Glomerular endothelial cell (primary cell): ENCODE results near the gene TTC28. TPM values are rescaled to one million over a fixed set of nuclear protein-coding genes. Genes with fewer than 3 reads are reported as not detected.
"Not testable (repeated sequence)": the region's sequence is repeated elsewhere in the genome, so short reads cannot be mapped to it uniquely, and the experiment has no call there.

Experiments
- DNase-seq: peaks from one replicate; pipeline ENCODE4 v3.0.0-alpha.2; 2011; ENCODE audit warnings: low read depth, low spot score; ENCODE audit errors: extremely low read depth
- total RNA-seq: library from RNA; depleted of rRNA; stranded (reverse); fragments of >200 nt; gene quantifications from 2 replicates; pipeline ENCODE4 v1.2.3, GENCODE V29; 2015

The TTC28 gene
- total RNA-seq, 1 donor from 2014 or later = 66.5 TPM

GRCh38 chr22:28171115-28171514, 508.5 kb downstream of the TTC28 start:
- DNase-seq = no peak

GRCh38 chr22:28169314-28169713, 510.3 kb downstream of the TTC28 start:
- not testable (repeated sequence) for DNase-seq

DNA sequence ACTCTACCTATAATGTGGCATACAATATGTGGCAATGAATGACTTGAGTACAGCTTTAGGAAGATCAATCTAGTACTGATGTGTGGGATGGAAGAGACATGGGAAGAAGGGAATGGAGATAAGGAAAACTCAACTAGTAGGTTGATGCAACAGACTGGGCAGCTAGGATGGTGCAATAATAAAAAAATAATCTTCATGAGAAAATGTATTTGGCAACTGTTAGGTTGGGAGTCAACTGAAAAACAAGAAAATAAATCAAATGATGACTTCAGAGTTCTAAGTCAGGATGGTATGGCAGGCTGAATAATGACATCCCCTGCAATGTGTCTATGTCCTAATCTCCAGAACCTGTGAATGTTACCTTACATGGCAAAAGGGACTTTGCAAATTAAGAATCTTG, 523.8 kb downstream of the TTC28 start:
- no peak for DNase-seq

DNA sequence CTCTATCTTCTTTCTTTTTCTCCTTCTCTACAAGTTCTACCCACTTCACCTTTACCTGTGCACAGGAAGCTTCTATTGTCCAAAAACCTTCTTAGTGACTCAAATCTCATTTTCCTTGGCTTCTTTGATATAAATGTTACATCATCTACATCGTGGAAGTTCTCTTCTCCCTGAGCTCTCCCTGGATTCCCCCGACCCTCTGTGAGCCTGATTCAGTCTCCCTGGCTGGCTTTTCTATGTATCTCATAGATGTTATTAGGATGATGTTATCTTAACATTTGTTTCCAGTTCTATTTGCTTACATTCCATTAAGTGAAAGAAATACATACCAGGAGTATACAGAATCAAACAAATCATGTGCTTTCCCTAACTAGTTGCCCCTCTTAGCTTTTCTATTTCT, 524.8 kb downstream of the TTC28 start:
- no peak for DNase-seq

- DNase-seq = no peak
These were observed 528.4 kb downstream of the TTC28 start for GRCh38 chr22:28151151-28151816.

- no peak for DNase-seq
These were observed 530.7 kb downstream of the TTC28 start for GRCh38 chr22:28148816-28149465.

- no peak for DNase-seq
These were observed 532.2 kb downstream of the TTC28 start for GRCh38 chr22:28147401-28147800.

DNA sequence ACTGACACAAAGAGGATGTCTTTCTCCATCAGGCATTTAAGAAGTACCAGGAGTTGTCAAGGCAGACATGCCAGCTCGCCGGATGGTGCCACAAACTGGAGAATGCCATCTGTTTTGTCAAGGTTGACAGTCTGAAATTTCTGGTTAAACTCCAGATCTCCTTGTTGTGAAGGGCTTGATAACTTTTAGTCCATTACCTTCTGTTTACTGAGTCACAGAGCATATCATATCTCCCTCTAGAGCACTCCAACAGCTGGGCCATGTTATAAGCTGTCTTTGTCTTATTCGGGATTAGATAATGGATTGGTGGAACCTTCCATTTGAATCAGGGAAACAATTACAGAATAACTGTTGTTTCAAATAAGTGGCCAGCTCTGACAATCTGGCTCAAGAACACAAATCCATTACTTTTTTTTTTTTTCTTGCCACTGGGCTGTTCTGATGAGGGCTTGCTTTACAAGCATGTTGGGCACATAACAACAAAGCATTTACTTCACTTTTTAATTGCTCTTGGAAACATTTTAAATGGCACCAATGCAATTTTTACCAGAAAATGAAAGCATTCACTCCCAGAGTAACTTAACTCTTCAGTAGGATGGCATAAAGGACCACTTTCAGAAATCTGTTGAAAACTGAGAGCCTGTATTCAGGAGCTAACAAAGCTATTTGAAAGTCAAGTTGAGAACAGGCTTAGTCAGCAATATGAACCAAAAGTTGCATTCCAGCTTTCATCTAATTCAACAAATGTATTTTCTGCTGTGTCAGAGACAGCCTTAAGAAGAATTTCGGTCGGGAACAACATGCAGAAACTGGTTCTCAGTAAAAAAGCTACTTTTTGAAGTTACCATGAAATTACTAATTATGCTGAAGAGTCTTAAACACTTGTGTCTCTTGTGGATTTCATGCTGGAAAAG, 533.0 kb downstream of the TTC28 start:
- no peak for DNase-seq

DNA sequence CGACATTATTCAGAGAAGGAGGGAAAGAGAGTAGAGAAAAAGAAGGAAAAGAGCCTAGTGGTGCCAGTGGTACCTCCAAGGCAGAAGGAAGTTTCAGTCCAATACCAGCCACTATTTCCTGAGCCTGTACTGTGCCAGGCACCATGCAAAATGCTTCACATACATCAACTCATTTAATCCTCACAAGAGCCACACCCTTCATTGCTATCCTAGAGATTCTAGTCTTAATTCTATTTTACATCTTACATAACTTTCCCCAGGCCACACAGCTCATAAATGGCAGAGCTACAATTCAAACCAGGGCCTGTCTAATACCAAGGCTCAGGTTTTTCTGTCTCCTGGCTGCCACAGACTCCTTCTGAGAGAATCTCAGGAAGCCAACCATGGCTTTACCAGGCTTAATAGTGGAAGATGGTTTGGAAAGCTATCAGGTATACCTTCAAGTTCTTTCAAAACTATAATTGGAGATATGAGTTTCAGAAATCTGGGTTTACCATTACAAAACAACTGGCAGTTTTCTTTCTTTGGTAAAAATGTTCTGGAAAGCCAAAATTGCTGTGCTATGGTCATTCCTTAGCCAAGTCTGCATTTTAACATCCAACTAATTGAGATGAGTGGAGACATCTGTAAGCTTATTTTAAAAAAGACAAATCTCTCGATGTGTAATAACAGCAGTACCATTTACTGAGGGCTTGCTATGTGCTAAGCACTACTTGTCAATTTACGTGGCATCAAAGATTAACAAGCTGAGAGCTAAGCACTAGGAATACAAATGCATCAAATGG, 535.5 kb downstream of the TTC28 start:
- no peak for DNase-seq

GRCh38 chr22:28143241-28143865, 536.3 kb downstream of the TTC28 start:
- DNase-seq = no peak

GRCh38 chr22:28142361-28142961, 537.2 kb downstream of the TTC28 start:
- DNase-seq = no peak

DNA sequence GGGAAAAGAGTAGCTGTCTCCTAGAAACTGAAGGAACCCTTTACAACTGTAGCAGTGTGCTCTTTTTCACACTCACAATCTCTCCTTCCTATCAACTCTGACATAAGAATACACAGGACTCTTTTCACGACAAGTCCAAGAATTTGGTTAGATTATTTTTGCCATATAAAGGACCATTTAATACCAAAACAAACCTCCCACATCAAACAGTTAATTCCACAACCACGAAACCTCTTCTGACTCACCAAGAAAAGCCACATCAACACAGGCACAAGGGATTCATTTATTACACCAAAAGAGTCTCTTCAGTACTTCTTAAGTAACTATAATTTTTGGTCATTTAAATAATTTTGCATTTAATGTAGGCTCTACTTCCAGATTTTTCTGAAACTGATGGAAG, 538.0 kb downstream of the TTC28 start:
- no peak for DNase-seq

DNA sequence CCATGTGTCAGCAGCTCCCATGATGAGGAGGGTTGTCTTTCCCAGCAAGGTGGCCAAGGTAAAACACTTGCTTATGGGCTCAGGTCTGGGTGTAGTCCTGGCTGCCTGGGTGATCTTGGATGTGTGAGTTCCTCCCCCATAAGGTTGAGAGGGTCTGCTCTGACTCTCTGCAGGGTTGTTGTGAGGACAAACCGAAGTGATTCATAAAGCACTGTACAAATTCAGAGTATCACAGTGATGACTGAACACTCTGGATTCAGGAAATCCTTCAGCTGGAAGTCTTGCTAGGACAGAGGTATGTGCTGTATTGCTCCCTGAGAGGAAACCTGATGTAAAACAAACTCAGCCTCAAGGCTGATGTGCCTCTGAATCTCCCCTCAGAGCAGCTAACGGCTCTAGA, 539.7 kb downstream of the TTC28 start:
- no peak for DNase-seq

DNA sequence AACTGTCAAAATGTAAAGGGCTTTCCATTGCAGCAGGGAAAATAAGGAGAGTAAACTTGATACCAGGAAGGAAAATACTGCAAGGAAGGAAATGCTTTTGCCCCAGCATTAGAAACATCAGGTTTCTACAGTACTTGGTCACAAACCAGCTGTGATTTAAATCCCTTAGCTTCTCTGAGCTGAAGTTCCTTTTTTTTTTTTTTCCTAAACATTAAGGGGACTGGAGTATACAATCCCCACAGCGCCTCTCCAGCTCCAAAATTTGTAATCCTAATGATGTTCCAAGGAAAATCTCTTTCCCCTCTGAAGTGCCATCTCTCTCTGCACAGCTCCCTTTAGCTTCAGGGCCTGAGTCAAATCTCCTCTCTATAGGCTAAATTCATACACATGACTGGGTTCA, 540.1 kb downstream of the TTC28 start:
- DNase-seq = no peak

DNA sequence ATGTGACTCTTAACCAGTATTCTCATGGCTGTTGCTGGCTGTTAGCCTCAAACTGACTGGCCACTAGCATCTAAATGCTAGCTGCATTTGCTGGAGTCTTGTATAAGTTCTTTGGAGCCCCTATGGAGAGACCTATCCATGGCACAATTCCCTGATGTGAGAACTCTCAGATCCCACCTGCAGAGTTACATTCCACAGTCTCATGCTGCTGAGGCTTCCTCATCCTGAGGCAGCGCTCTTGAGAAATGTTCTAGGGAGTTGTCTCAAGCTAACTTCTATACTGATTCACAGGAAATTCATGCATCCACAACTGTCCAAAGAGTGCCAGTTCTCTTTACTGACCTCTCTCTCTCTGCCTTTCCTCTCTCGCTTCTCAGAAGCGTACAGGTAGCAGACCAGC, 542.6 kb downstream of the TTC28 start:
- DNase-seq = no peak

- no peak for DNase-seq
These were observed 547.2 kb downstream of the TTC28 start for GRCh38 chr22:28132466-28132865.

DNA sequence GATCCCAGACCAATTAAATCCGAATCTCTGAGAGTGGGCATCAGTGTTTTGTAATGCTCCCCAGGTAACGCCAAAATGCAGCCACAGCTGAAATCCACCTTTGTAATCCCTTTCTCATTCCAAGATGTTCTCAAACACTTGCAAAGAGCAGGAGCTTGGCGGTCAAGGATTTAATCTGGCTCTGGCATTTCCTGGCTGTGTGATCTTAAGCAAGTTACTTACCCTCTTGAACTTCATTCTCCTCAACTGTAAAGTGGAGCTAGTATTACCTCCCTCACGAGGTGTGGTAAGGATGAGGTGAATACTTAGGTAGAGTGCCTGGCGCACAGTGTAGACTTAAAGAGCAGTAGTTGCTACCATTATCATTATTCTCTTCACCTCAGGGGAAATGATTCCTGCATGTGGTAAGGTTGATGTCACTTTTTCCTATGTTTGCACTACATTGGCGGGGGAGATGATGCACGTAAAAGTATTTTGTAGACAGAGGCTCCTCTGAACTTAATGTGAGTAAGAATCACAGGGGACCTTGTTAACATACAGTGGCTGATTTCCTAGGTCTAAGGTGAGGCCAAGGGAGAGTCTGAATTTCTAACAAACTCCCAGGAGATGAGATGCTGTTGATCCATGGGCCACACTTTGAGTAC, 550.2 kb downstream of the TTC28 start:
- DNase-seq = no peak

- no peak for DNase-seq
These were observed 550.8 kb downstream of the TTC28 start for GRCh38 chr22:28128827-28129226.

GRCh38 chr22:28125799-28126198, 553.8 kb downstream of the TTC28 start:
- no peak for DNase-seq
